ENCODE results near the gene MCCC2.

Gene MCCC2

GRCh38 chr5:71680510-71680909 lies 93.4 kb downstream of the MCCC2 start:
- ChIA-PET CTCF (interaction anchor here (1.0 kb wide), 1 partner anchor 14 kb away, joined by 3 read pairs; no protein-coding TSS in a partner anchor), POLR2A (no interaction called here)
- no peak for DNase-seq (ENCODE audit: extremely low spot score)
- TF ChIP-seq, protein P1, sequence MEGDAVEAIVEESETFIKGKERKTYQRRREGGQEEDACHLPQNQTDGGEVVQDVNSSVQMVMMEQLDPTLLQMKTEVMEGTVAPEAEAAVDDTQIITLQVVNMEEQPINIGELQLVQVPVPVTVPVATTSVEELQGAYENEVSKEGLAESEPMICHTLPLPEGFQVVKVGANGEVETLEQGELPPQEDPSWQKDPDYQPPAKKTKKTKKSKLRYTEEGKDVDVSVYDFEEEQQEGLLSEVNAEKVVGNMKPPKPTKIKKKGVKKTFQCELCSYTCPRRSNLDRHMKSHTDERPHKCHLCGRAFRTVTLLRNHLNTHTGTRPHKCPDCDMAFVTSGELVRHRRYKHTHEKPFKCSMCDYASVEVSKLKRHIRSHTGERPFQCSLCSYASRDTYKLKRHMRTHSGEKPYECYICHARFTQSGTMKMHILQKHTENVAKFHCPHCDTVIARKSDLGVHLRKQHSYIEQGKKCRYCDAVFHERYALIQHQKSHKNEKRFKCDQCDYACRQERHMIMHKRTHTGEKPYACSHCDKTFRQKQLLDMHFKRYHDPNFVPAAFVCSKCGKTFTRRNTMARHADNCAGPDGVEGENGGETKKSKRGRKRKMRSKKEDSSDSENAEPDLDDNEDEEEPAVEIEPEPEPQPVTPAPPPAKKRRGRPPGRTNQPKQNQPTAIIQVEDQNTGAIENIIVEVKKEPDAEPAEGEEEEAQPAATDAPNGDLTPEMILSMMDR (IDR thresholded peaks at IDR 0.05; ENCODE audit: control extremely low read depth, extremely low read depth, low read depth, missing control alignments) = no peak

GRCh38 chr5:71681296-71681695 lies 94.2 kb downstream of the MCCC2 start:
- DNase-seq (ENCODE audit: extremely low spot score) = no peak
- ChIA-PET CTCF (no interaction called here), POLR2A (interaction anchor here (0.6 kb wide), 1 partner anchor 99 kb away, joined by 4 read pairs; no protein-coding TSS in a partner anchor)
- TF ChIP-seq, protein P1 (IDR thresholded peaks at IDR 0.05; ENCODE audit: control extremely low read depth, extremely low read depth, low read depth, missing control alignments) = no peak

DNA sequence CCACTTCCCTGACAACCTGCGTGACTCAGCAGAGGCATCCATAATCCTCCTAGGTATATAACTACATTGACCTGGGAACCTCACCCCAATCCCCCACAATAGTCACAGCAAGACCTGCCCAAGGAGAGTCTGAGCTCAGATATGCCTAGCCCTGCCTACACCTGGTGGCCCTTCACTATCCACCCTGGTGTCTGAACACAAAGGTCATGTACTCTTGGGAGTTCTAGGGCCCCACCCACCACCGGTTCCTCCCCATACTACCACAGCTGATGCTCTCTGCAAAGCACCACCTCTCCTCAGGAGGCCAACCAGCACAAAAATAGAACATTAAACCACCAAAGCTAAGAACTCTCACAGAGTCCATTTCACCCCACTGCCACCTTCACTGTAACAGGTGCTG lies 97.2 kb downstream of the MCCC2 start:
- TF ChIP-seq, protein P1 (IDR thresholded peaks at IDR 0.05; ENCODE audit: control extremely low read depth, extremely low read depth, low read depth, missing control alignments) = no peak
- POLR2A ChIA-PET = no interaction called here
- CTCF ChIA-PET = interaction anchor here (1.4 to 1.6 kb wide), 3 partner anchors 10 to 17 kb away, joined by 3 to 4 read pairs (median 3); no protein-coding TSS in a partner anchor
- DNase-seq (ENCODE audit: extremely low spot score) = no peak

DNA sequence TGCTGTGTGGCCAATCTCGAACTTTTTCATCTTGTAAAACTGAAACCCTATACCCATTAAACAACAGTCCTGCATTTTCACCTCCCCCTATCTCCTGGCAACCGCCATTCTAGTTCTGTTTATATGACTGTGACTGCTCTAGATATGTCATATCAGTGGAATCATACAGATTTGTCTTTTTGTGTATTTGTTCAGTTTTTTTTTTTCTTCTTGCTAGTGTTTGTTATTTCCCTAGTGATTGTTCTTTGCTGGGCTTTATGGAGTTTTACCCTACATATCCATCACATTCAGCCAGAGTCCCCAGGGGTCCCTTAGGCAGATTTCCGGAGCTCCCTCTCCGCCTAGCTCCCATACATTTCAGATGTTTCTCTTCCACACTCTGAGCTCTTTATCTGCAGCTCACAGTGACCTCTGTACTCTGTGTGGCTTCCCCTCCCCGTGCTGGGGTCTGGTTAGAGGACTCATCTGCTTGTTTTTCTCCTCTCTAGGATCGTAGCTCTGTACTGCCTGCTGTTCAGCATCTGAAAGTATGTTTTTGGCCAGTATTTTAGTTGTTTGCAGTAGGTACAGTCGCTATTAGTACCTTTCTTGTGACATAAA lies 106.8 kb downstream of the MCCC2 start:
- ChIA-PET CTCF (interaction anchor here (1.0 to 2.6 kb wide), 3 partner anchors 9 to 14 kb away, joined by 3 to 9 read pairs (median 4); no protein-coding TSS in a partner anchor), POLR2A (no interaction called here)
- TF ChIP-seq, protein P1 (IDR thresholded peaks at IDR 0.05; ENCODE audit: control extremely low read depth, extremely low read depth, low read depth, missing control alignments) = no peak
- DNase-seq (ENCODE audit: extremely low spot score) = no peak

- TF ChIP-seq, protein P1 (IDR thresholded peaks at IDR 0.05; ENCODE audit: control extremely low read depth, extremely low read depth, low read depth, missing control alignments) = no peak
- no peak for DNase-seq (ENCODE audit: extremely low spot score)
- ChIA-PET CTCF (interaction anchor here (0.8 to 1.6 kb wide), 3 partner anchors 10 to 15 kb away, joined by 3 to 4 read pairs (median 3); no protein-coding TSS in a partner anchor), POLR2A (no interaction called here)
These were observed 107.9 kb downstream of the MCCC2 start for GRCh38 chr5:71695071-71695470.

DNA sequence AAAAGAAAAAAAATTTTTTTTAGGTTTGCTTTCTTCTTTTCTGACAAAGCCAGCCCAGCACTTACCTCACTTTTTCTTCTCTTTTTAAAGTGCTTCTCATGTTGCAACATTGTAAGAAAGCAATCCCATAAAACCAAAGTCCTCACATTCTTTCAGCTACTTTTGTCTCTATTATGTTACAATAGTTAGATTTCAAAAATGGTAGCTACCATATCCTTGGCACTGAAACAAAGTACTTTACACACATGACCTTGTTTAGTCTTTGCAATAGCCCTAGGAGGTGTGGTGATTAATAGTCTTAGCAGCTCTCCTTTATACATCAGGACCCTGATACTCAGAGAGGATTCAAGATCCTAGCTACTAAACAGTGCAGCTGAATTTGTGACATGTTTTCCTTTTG lies 108.5 kb downstream of the MCCC2 start:
- ChIA-PET POLR2A (no interaction called here), CTCF (interaction anchor here (0.8 to 1.0 kb wide), 3 partner anchors 10 to 24 kb away, joined by 3 read pairs; partner anchors contain the start of gene CARTPT)
- no peak for DNase-seq (ENCODE audit: extremely low spot score)
- TF ChIP-seq, protein P1 (IDR thresholded peaks at IDR 0.05; ENCODE audit: control extremely low read depth, extremely low read depth, low read depth, missing control alignments) = no peak
